Loucy (cell line): Measurements from ENCODE around the gene NCMAP.

ENCODE experiments used
- EZH2phosphoT487 ChIP-seq: fragments of 200-600 bp; IDR thresholded peaks from 2 replicates; pipeline ENCODE4 v1.6.1; 2018; ENCODE audit warnings: antibody characterized with exemption, mild to moderate bottlenecking, moderate library complexity, borderline replicate concordance
- TF ChIP-seq, protein P1 (sequence below): fragments of 200-600 bp; sonication (generic); conservative IDR thresholded peaks from 2 replicates; pipeline ENCODE4 v1.5.1; 2014; ENCODE audit warnings: mild to moderate bottlenecking, antibody characterized with exemption, low read length

GRCh38 chr1:24554714-24555113, 1.2 kb upstream of the NCMAP start:
- TF ChIP-seq, protein P1, sequence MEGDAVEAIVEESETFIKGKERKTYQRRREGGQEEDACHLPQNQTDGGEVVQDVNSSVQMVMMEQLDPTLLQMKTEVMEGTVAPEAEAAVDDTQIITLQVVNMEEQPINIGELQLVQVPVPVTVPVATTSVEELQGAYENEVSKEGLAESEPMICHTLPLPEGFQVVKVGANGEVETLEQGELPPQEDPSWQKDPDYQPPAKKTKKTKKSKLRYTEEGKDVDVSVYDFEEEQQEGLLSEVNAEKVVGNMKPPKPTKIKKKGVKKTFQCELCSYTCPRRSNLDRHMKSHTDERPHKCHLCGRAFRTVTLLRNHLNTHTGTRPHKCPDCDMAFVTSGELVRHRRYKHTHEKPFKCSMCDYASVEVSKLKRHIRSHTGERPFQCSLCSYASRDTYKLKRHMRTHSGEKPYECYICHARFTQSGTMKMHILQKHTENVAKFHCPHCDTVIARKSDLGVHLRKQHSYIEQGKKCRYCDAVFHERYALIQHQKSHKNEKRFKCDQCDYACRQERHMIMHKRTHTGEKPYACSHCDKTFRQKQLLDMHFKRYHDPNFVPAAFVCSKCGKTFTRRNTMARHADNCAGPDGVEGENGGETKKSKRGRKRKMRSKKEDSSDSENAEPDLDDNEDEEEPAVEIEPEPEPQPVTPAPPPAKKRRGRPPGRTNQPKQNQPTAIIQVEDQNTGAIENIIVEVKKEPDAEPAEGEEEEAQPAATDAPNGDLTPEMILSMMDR: no peak
- TF ChIP-seq EZH2phosphoT487: no peak
